ENCODE measurements around the gene SLF2. TPM values are rescaled to one million over a fixed set of nuclear protein-coding genes. Genes with fewer than 3 reads are reported as not detected.

The SLF2 gene
- total and polyA plus RNA-seq, 8 donors: 2.3 to 49.9 (median 14.4) TPM

DNA sequence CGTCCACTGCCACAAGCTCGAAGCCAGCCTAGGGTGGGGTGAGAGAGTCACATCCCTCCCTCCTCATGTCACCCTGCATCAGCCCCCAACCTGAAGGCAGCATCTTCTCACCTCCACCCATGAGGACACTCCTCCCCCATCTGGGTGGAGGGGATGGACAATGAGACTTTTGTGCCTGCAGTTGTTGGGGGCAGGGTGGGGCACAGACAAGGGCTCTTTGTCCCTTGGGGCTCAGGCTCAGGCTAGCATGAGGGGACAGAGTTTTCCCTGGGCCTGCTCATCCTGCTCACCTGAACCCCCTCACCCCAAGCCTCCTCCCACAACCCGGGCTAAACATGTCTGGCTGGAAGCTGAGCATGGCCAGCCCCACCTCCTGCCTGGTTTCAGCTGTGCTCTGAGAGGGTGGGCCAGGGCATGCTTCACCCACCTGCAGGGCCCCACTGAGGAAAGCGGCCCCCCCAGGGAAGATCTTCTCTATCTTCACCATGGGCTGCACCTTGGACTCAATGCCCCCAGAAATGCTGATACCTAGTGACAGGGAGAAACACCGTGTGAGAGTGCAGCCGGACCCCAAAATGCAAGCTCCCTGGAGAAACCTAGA lies 96.2 kb downstream of the SLF2 start:
- Histone ChIP-seq H3K27me3 (no peaks in the 10 kb centered on the region), H3K9me3 (no peaks in the 10 kb centered on the region), H3K36me3 (peaks cover 27 to 36% (median 35%) of the 10 kb centered on the region in 4 donors), H3K4me1 (peaks cover 30 to 63% (median 54%) of the 10 kb centered on the region in 4 donors), H3K4me3 (no peak overlapping the region), H3K27ac (peak overlapping the region in 3 of 5 donors; percentile 46 to 68 (median 47))
- intact Hi-C loops (cut with DNase I; ENCODE audit: low total_unique reads): no loop called here
- 66 to 93% (median 76%) methylated on average over 3 to 6 of the region's 6 CpGs for WGBS, 5 donors
- TF ChIP-seq POLR2AphosphoS5 (IDR thresholded peaks at IDR 0.05): no peak
- TF ChIP-seq EP300 (IDR thresholded peaks at IDR 0.05): no peak
- TF ChIP-seq, protein P1, sequence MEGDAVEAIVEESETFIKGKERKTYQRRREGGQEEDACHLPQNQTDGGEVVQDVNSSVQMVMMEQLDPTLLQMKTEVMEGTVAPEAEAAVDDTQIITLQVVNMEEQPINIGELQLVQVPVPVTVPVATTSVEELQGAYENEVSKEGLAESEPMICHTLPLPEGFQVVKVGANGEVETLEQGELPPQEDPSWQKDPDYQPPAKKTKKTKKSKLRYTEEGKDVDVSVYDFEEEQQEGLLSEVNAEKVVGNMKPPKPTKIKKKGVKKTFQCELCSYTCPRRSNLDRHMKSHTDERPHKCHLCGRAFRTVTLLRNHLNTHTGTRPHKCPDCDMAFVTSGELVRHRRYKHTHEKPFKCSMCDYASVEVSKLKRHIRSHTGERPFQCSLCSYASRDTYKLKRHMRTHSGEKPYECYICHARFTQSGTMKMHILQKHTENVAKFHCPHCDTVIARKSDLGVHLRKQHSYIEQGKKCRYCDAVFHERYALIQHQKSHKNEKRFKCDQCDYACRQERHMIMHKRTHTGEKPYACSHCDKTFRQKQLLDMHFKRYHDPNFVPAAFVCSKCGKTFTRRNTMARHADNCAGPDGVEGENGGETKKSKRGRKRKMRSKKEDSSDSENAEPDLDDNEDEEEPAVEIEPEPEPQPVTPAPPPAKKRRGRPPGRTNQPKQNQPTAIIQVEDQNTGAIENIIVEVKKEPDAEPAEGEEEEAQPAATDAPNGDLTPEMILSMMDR (IDR thresholded peaks at IDR 0.05): no peak
- DNase-seq: peak in 1 of 2 donors; percentile 44

DNA sequence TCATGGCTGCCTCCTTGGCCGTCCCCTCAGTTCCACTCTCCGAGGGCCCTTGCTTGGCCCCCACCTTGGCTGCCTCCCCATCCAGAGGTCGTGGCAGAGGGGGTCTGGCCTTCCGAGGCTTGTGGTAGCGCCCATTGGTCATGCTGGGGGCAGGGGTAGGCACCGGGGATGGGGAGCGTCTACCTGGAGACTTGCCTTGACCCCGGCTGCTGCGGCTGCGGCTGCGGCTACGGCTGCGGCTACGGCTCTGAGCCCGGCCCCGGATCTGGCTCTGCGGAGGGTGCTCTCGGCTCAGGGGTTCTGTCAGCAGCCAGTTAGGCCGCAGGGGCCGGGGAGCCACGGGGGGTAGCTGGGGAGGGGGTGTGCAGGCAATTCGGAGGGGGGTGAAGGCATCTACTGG lies 97.6 kb downstream of the SLF2 start:
- Histone ChIP-seq H3K36me3 (peaks cover 21 to 22% (median 22%) of the 10 kb centered on the region in 4 donors), H3K27me3 (peaks cover 0 to under 1% (median 0%) of the 10 kb centered on the region in 3 donors), H3K27ac (no peak overlapping the region), H3K9me3 (no peaks in the 10 kb centered on the region), H3K4me3 (no peak overlapping the region), H3K4me1 (peaks cover 30 to 63% (median 55%) of the 10 kb centered on the region in 4 donors)
- intact Hi-C loops (cut with DNase I; ENCODE audit: low total_unique reads): no loop called here
- WGBS, 5 donors: 95 to 97% (median 96%) methylated on average over 16 to 22 of the region's 22 CpGs
- TF ChIP-seq POLR2AphosphoS5 (IDR thresholded peaks at IDR 0.05) (no peak), EP300 (IDR thresholded peaks at IDR 0.05) (no peak), POLR2A (IDR thresholded peaks at IDR 0.05) (no peak)
- TF ChIP-seq, protein P1 (IDR thresholded peaks at IDR 0.05): no peak
- no peak for DNase-seq

DNA sequence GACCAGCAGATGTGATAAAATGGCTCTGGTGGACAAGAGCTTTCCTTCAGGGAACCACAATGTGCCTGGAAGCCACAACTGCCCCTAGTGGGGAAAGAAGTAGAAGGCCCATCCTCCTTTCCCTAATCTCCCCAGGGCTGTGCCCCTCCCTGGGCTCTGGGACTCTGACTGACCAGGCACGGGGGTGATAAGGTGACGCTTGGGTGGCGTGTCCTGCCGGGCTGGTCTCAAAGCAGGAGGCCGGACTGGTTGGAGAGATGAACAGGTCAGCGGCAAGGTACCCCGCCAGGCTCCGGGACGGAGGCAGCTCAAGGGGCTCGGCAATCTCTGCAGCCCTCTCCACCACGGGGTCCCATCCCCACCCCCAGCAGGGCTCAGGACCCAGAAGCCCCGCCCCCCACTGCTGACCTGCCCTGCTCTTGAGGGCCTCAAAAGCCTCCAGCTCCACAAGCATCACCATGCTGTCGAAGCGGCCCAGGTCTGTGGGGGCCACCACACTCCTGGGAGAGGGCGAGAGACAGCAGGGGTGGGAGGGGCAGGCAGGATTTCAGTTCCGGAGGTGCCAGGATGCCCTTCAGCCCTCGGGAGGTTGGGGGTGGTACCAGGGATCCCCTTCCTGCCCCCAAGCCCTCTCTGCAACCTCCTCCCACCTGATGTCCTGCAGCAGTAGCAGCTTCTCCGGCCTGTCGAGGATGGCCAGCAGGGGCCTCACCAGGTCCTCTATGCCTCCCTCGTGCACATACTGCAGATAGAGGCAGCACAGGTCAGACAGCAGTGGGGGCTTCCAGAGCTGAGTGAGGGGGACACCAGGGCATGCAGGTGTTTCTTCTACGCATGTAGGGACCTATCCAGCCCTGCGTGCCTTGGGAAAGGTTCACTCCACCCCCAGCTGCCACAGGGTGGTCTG lies 99.0 kb downstream of the SLF2 start:
- intact Hi-C loops (cut with DNase I; ENCODE audit: low total_unique reads): no loop called here
- no peaks in the 10 kb centered on the region for H3K9me3 ChIP-seq
- H3K4me3 ChIP-seq: no peak overlapping the region
- H3K4me1 ChIP-seq: peaks cover 30 to 61% (median 51%) of the 10 kb centered on the region in 4 donors
- WGBS, 5 donors: 37 to 58% (median 40%) methylated on average over 9 to 22 of the region's 22 CpGs
- H3K27ac ChIP-seq: peak overlapping the region; percentile 8 to 71 (median 13)
- TF ChIP-seq POLR2A (IDR thresholded peaks at IDR 0.05): no peak
- TF ChIP-seq, protein P1 (IDR thresholded peaks at IDR 0.05): peak in 3 of 7 experiments; percentile 27 to 37 (median 30)
- no peak for TF ChIP-seq EP300 (IDR thresholded peaks at IDR 0.05)
- TF ChIP-seq POLR2AphosphoS5 (IDR thresholded peaks at IDR 0.05): peak in 1 of 3 donors; percentile 50
- DNase-seq: peak; percentile 59 to 66
- peaks cover 0 to 14% (median 0%) of the 10 kb centered on the region in 3 donors for H3K27me3 ChIP-seq
- H3K36me3 ChIP-seq: peaks cover 7 to 8% (median 7%) of the 10 kb centered on the region in 4 donors

DNA sequence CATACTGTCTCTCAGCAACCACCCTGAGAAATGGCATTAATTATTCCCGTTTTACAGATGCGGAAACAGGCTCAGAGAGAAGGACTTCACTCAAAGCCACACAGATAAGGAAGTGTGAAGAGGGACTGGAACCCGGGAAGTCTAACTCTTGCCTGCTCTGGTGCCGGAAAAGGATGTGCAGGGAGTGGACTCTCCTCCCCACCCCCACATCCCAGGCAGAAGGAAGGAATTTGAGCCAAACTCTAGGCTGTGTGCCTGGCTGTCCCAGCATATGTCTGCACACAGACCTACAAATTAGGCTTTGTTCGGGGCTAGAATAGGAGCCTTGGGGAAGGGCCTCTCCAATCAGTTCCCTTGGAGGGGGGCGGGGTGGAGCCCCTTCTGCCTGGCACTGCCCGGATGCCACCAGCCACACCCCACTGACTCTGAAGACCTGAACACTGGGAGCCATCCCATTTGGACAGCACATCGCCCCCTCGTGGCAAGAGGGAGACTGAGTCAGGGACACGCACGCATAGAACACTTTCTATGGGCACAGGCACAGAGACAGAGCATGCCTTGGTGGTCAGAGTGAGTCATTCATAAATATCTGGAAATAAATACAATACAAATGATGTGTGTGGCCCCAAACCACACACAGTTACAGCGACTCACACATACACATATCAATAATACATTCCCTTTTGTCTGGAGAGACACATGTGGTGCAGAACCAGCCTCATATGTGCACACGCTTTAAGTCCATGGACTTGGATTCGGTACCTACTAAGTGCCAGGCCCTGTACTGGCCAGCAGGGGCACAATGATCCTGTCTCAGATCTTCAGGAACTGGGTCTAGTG lies 100.0 kb downstream of the SLF2 start:
- Histone ChIP-seq H3K27me3 (peaks cover 0 to 21% (median 0%) of the 10 kb centered on the region in 3 donors), H3K36me3 (no peaks in the 10 kb centered on the region), H3K4me1 (peaks cover 25 to 51% (median 42%) of the 10 kb centered on the region in 4 donors), H3K27ac (peak overlapping the region; percentile 10 to 71 (median 54)), H3K4me3 (no peak overlapping the region), H3K9me3 (no peaks in the 10 kb centered on the region)
- intact Hi-C loops (cut with DNase I; ENCODE audit: low total_unique reads): no loop called here
- peak; percentile 91 to 94 for DNase-seq
- 11 to 18% (median 15%) methylated on average over 10 to 14 of the region's 14 CpGs for WGBS, 5 donors
- TF ChIP-seq POLR2AphosphoS5 (IDR thresholded peaks at IDR 0.05) (peak; percentile 55 to 68 (median 56)), EP300 (IDR thresholded peaks at IDR 0.05) (no peak)
- TF ChIP-seq, protein P1 (IDR thresholded peaks at IDR 0.05): peak in 6 of 7 experiments; percentile 25 to 95 (median 77)

Data from stomach (tissue), 9 donors.